Upper lobe of left lung (tissue), 6 donors: ENCODE measurements around the gene DCDC2C. TPM values are rescaled to one million over a fixed set of nuclear protein-coding genes. Genes with fewer than 3 reads are reported as not detected.

Experiments
- ATAC-seq, 2 donors: fragments of 200-7000 bp; cut with Tn5 transposase; one replicate each; pipeline ENCODE4 v1.9.1; 2022; ENCODE audit warnings: mild to moderate bottlenecking in 2 of 2, moderate library complexity in 2 of 2; ENCODE audit not compliant: low FRiP score in 2 of 2
- DNase-seq, 2 donors: peaks; one replicate each; pipeline ENCODE4 v3.0.0-alpha.2; 2019 to 2020
- H3K27ac ChIP-seq, 4 donors: fragments of 200-600 bp; sonication (generic); one replicate each; pipeline ENCODE4 v1.5.1; 2016 to 2019
- H3K27me3 ChIP-seq, 4 donors: fragments of 200-600 bp; sonication (generic); one replicate each; pipeline ENCODE4 v1.5.1; 2017 to 2019
- H3K36me3 ChIP-seq, 4 donors: fragments of 200-600 bp; sonication (generic); one replicate each; pipeline ENCODE4 v1.5.1; 2016 to 2019
- H3K4me1 ChIP-seq, 4 donors: fragments of 200-600 bp; sonication (generic); one replicate each; pipeline ENCODE4 v1.5.1; 2018 to 2019
- H3K4me3 ChIP-seq, 4 donors: fragments of 200-600 bp; sonication (generic); one replicate each; pipeline ENCODE4 v1.5.1; 2017 to 2019; ENCODE audit warnings: mild to moderate bottlenecking in 2 of 4, moderate library complexity in 1 of 4
- H3K9me3 ChIP-seq, 4 donors: fragments of 200-600 bp; sonication (generic); one replicate each; pipeline ENCODE4 v1.5.1; 2018 to 2019
- EP300 ChIP-seq, 4 donors: sonication (generic); formaldehyde crosslinking; IDR thresholded peaks; one replicate each; pipeline ENCODE4 v1.5.1; 2017; ENCODE audit warnings: antibody characterized with exemption in 4 of 4, control low read depth in 2 of 4
- POLR2A ChIP-seq, 4 donors: fragments of 450-650 bp; IDR thresholded peaks; one replicate each; pipeline ENCODE4 v1.5.1; 2016 to 2017; ENCODE audit warnings: antibody characterized with exemption in 4 of 4, mild to moderate bottlenecking in 2 of 4
- POLR2AphosphoS5 ChIP-seq, 2 donors: sonication (generic); formaldehyde crosslinking; IDR thresholded peaks; one replicate each; pipeline ENCODE4 v1.5.1; 2017; ENCODE audit warnings: antibody characterized with exemption in 2 of 2
- WGBS, 2 donors: methylation state at CpG; one replicate each; pipeline ENCODE4 v1.1.5; 2017 to 2018; 5-methylcytosine and 5-hydroxymethylcytosine counted together
- total RNA-seq, 6 donors: library from RNA; depleted of rRNA in 4 of 6; stranded (reverse); fragments of >200 nt in 4 of 6; gene quantifications; one replicate each; pipeline versions ENCODE4 v1.1.0 to v1.2.1, GENCODE V29; 2016 to 2021
- TF ChIP-seq, protein P1 (sequence below), 6 experiments: fragments of 450-650 bp in 4 of 6; fragments of 200-600 bp in 2 of 6; sonication (generic) in 2 of 6; IDR thresholded peaks; one replicate each; pipeline ENCODE4 v1.5.1; 2016 to 2019; ENCODE audit warnings: antibody characterized with exemption in 6 of 6
- donor health status: DM: no; HTN: no; CAD: no; lungs with moderate emphysema.
- donor health status: DM: no; HTN: yes; CAD: no; lungs with severe emphysema.

The DCDC2C gene
- total RNA-seq, 6 donors from 2014 or later = not detected

DNA sequence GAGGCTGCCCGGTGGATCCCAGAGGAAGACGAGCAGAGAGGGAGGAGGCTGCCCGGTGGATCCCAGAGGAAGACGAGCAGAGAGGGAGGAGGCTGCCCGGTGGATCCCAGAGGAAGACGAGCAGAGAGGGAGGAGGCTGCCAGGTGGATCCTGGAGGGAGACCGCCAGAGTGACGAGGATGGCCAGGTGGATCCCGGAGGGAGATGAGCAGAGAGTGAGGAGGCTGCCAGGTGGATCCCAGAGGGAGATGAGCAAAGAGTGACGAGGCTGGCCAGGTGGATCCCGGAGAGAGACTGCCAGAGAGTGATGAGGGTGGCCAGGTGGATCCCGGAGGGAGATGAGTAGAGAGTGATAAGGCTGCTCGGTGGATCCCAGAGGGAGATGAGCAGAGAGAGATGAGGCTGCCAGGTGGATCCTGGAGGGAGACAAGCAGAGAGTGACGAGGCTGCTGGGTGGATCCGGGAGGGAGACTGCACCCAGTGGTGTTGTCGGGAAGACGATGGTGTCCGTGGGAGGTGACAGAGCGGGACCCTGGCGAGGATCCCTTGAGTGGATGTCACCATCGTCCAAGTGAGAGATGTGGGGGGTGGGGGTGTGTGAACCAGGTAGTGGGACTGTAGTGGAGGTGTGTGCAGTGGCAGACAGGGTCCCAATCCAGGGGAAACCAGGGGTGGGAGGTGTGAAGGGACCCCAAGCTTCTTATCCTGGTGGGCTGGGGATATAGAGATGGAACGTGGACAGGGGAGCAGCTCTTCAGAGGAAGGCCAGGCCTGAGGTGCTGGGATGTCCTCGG lies 22.3 kb downstream of the DCDC2C start:
- TF ChIP-seq EP300 (IDR thresholded peaks at IDR 0.05) = no peak
- no peak for TF ChIP-seq POLR2A (IDR thresholded peaks at IDR 0.05)
- TF ChIP-seq, protein P1, sequence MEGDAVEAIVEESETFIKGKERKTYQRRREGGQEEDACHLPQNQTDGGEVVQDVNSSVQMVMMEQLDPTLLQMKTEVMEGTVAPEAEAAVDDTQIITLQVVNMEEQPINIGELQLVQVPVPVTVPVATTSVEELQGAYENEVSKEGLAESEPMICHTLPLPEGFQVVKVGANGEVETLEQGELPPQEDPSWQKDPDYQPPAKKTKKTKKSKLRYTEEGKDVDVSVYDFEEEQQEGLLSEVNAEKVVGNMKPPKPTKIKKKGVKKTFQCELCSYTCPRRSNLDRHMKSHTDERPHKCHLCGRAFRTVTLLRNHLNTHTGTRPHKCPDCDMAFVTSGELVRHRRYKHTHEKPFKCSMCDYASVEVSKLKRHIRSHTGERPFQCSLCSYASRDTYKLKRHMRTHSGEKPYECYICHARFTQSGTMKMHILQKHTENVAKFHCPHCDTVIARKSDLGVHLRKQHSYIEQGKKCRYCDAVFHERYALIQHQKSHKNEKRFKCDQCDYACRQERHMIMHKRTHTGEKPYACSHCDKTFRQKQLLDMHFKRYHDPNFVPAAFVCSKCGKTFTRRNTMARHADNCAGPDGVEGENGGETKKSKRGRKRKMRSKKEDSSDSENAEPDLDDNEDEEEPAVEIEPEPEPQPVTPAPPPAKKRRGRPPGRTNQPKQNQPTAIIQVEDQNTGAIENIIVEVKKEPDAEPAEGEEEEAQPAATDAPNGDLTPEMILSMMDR (IDR thresholded peaks at IDR 0.05) = no peak
- no peak for TF ChIP-seq POLR2AphosphoS5 (IDR thresholded peaks at IDR 0.05)
- Histone ChIP-seq H3K27me3 (no peaks in the 10 kb centered on the region), H3K4me1 (peaks cover 0 to 3% (median 0%) of the 10 kb centered on the region in 4 donors), H3K9me3 (no peaks in the 10 kb centered on the region), H3K27ac (no peak overlapping the region), H3K4me3 (no peak overlapping the region), H3K36me3 (no peaks in the 10 kb centered on the region)
- DNase-seq = no peak
- 79 to 83% methylated on average over 23 of the region's 23 CpGs for WGBS, 2 donors
- ATAC-seq = peak in 1 of 2 donors; percentile 54

- DNase-seq = peak in 1 of 2 donors; percentile 47
- WGBS, 2 donors = 86 to 93% methylated on average over 6 to 8 of the region's 10 CpGs
- H3K27ac ChIP-seq = no peak overlapping the region
- no peaks in the 10 kb centered on the region for H3K27me3 ChIP-seq
- H3K9me3 ChIP-seq = no peaks in the 10 kb centered on the region
- TF ChIP-seq, protein P1 (IDR thresholded peaks at IDR 0.05) = no peak
- TF ChIP-seq POLR2AphosphoS5 (IDR thresholded peaks at IDR 0.05) (no peak), EP300 (IDR thresholded peaks at IDR 0.05) (no peak), POLR2A (IDR thresholded peaks at IDR 0.05) (no peak)
- no peak for ATAC-seq
- no peak overlapping the region for H3K4me3 ChIP-seq
- peaks cover 0 to 3% (median 0%) of the 10 kb centered on the region in 4 donors for H3K4me1 ChIP-seq
- no peaks in the 10 kb centered on the region for H3K36me3 ChIP-seq
Measured at GRCh38 chr2:3726511-3726910, 23.1 kb downstream of the DCDC2C start.

DNA sequence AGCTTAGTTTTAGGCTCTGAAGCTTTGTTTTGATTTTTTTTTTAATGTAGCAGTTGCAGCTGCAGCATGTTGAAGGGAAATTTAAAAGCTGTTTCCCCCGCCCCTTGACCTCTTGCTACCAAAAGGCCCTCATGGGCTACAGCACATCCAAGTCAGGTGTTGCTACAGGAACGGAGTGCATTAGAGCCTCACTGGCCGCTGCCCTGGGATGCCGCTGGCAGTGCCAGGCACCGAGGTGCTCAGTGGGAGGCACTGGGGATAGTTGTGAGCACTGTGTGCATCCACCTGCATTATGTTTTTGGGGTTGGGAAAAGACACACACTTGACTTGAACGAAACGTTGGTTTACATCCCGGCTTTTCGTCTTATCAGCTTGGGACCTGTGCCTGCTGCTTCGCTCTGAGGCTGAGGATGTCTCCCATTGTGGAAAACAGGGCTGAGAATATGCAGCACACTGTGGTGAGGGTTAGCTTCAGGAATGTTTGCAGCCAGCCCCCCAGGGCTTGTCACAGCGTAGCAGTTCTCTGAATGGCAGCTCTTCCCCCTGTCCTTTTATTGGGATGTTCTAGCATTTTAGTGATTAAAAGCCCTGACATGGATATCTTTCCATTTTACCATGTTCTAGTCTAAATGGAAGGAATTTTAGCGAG lies 24.1 kb downstream of the DCDC2C start:
- no peak overlapping the region for H3K27ac ChIP-seq
- TF ChIP-seq, protein P1 (IDR thresholded peaks at IDR 0.05) = no peak
- TF ChIP-seq POLR2A (IDR thresholded peaks at IDR 0.05) = no peak
- no peak for TF ChIP-seq POLR2AphosphoS5 (IDR thresholded peaks at IDR 0.05)
- no peak for TF ChIP-seq EP300 (IDR thresholded peaks at IDR 0.05)
- H3K9me3 ChIP-seq = no peaks in the 10 kb centered on the region
- WGBS, 2 donors = 64 to 67% methylated on average over 10 to 12 of the region's 12 CpGs
- H3K36me3 ChIP-seq = no peaks in the 10 kb centered on the region
- peaks cover 0 to 3% (median 0%) of the 10 kb centered on the region in 4 donors for H3K4me1 ChIP-seq
- ATAC-seq = no peak
- peak in 1 of 2 donors; percentile 56 for DNase-seq
- no peaks in the 10 kb centered on the region for H3K27me3 ChIP-seq
- H3K4me3 ChIP-seq = no peak overlapping the region

GRCh38 chr2:3728104-3729054 lies 25.0 kb downstream of the DCDC2C start:
- no peaks in the 10 kb centered on the region for H3K9me3 ChIP-seq
- no peak overlapping the region for H3K4me3 ChIP-seq
- 37 to 38% methylated on average over 22 of the region's 22 CpGs for WGBS, 2 donors
- H3K27ac ChIP-seq = no peak overlapping the region
- no peak for TF ChIP-seq POLR2AphosphoS5 (IDR thresholded peaks at IDR 0.05)
- TF ChIP-seq, protein P1 (IDR thresholded peaks at IDR 0.05) = peak; percentile 28 to 61 (median 44)
- no peak for DNase-seq
- ATAC-seq = peak in 1 of 2 donors; percentile 31
- H3K27me3 ChIP-seq = no peaks in the 10 kb centered on the region
- no peaks in the 10 kb centered on the region for H3K36me3 ChIP-seq
- H3K4me1 ChIP-seq = peaks cover 0 to 3% (median 0%) of the 10 kb centered on the region in 4 donors
